ENCODE results near the gene VEGFB. TPM values are rescaled to one million over a fixed set of nuclear protein-coding genes. Genes with fewer than 3 reads are reported as not detected.

VEGFB gene
- total RNA-seq, 2 donors from 2014 or later = 81.8 to 107 TPM

DNA sequence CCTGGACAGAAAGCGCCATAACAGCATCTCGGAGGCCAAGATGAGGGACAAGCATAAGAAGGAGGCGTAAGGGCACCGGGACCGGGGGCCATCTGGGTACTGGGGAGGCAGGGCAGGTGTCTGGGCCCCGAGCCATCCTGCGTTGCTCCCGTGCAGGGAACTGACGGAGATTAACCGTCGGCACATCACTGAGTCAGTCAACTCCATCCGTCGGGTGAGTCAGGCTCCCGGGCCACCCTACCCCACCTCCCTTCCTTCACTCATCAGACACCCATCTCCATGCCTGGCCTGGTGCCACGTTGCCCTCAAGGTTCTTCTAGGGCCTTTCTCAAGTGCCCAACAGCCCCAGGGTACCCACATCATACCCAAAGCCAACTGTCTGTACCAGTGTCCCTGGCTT is 32.0 kb downstream of the VEGFB start:
- no peak for ATAC-seq (ENCODE audit: insufficient number of reproducible peaks, low FRiP score, low read depth)

DNA sequence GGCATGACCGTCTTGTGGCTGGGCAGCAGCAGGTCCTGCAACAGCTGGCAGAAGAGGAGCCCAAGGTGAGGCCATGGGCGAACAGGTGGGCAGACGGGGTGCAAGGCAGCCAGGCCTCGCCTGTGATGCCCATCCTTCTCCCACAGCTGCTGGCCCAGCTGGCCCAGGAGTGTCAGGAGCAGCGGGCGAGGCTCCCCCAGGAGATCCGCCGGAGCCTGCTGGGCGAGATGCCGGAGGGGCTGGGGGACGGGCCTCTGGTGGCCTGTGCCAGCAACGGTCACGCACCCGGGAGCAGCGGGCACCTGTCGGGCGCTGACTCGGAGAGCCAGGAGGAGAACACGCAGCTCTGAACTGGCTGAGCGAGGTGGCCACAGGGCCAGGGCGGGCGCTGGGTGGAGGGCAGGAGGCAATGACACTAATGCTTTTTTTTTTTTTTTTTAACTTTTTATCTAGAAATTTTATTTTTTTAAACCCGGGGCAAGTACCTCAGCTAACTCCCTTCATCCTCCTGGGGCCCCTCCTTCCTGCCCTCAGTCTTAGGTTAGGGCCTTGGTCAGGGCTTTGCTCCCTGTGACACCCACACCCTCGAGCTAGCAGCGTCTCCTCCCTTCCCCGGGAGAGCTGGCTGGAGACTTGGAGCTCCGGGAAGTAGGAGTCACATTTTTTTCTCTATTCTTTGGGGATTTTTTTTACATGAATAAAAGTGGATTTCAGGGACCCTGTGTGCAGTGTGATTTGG is 33.0 kb downstream of the VEGFB start:
- no peak for ATAC-seq (ENCODE audit: insufficient number of reproducible peaks, low FRiP score, low read depth)
- Histone ChIP-seq H3K36me3 (peaks cover 37% of the 10 kb centered on the region), H3K27ac (peak overlapping the region; percentile 80 to 92), H3K9me3 (no peaks in the 10 kb centered on the region), H3K4me3 (no peak overlapping the region), H3K27me3 (replicated peaks; ENCODE audit: insufficient read depth) (no peaks in the 10 kb centered on the region), H3K4me1 (ENCODE audit: control insufficient read depth in 1 of 2, low read depth in 2 of 2) (peaks cover 10 to 28% of the 10 kb centered on the region in 2 donors)
- no peak for TF ChIP-seq CTCF (IDR thresholded peaks at IDR 0.05)
- no peak for DNase-seq (ENCODE audit: low spot score)

More for the DNA sequence above, 32.0 kb downstream of the VEGFB start:
- H3K4me1 ChIP-seq (ENCODE audit: control insufficient read depth in 1 of 2, low read depth in 2 of 2) = peaks cover 10 to 18% of the 10 kb centered on the region in 2 donors
- no peaks in the 10 kb centered on the region for H3K27me3 ChIP-seq (replicated peaks; ENCODE audit: insufficient read depth)
- no peak for DNase-seq (ENCODE audit: low spot score)
- no peak for TF ChIP-seq CTCF (IDR thresholded peaks at IDR 0.05)
- H3K27ac ChIP-seq = no peak overlapping the region
- no peak overlapping the region for H3K4me3 ChIP-seq
- peaks cover 47% of the 10 kb centered on the region for H3K36me3 ChIP-seq
- H3K9me3 ChIP-seq = no peaks in the 10 kb centered on the region

GRCh38 chr11:64268025-64268892 is 33.9 kb downstream of the VEGFB start:
- Histone ChIP-seq H3K9me3 (no peaks in the 10 kb centered on the region), H3K4me1 (ENCODE audit: control insufficient read depth in 1 of 2, low read depth in 2 of 2) (peaks cover 10 to 28% of the 10 kb centered on the region in 2 donors), H3K27ac (peak overlapping the region; percentile 80 to 92), H3K4me3 (peak overlapping the region; percentile 76), H3K36me3 (peaks cover 28% of the 10 kb centered on the region), H3K27me3 (replicated peaks; ENCODE audit: insufficient read depth) (no peaks in the 10 kb centered on the region)
- DNase-seq (ENCODE audit: low spot score) (no peak), ATAC-seq (ENCODE audit: insufficient number of reproducible peaks, low FRiP score, low read depth) (no peak)
- TF ChIP-seq CTCF (IDR thresholded peaks at IDR 0.05) = no peak

GRCh38 chr11:64268893-64269539 is 34.6 kb downstream of the VEGFB start:
- no peak for TF ChIP-seq CTCF (IDR thresholded peaks at IDR 0.05)
- DNase-seq (ENCODE audit: low spot score) = no peak

More at GRCh38 chr11:64268893-64269539, 34.6 kb downstream of the VEGFB start:
- peaks cover 21% of the 10 kb centered on the region for H3K36me3 ChIP-seq
- H3K27ac ChIP-seq = peak overlapping the region; percentile 80 to 92
- peaks cover 10 to 28% of the 10 kb centered on the region in 2 donors for H3K4me1 ChIP-seq (ENCODE audit: control insufficient read depth in 1 of 2, low read depth in 2 of 2)
- no peaks in the 10 kb centered on the region for H3K9me3 ChIP-seq
- H3K27me3 ChIP-seq (replicated peaks; ENCODE audit: insufficient read depth) = no peaks in the 10 kb centered on the region
- peak; percentile 8 for ATAC-seq (ENCODE audit: insufficient number of reproducible peaks, low FRiP score, low read depth)
- peak overlapping the region; percentile 76 for H3K4me3 ChIP-seq
